ENCODE data around the gene CREBBP. TPM values are rescaled to one million over a fixed set of nuclear protein-coding genes. Genes with fewer than 3 reads are reported as not detected.

The CREBBP gene
- total RNA-seq, 1 experiment from 2014 or later, result 79.1 TPM

DNA sequence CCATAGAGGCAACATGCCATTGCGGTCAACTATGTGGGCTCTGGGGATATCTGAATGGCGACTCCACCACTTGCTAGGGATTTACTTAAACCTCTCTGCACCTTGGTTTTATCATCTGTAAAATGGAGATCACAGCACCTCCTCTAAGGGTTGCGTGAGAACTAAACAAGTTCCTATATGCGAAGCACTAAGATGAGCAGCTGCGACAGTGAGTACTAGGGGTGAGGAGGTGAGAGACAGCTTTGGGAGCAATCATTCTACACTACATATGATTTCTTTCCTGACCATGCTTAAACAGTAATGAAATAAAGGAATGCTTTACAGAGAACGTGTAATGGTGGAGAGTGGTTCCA lies 61.4 kb downstream of the CREBBP start:
- no peak overlapping the region for H3T11ph ChIP-seq (ENCODE audit: low read length)
- H3K9ac ChIP-seq (ENCODE audit: extremely low read depth, insufficient read length, low read length), result no peak overlapping the region
- Mint-ChIP-seq H3K36me3 (ENCODE audit: insufficient read depth in 1 of 3, low read depth in 3 of 3) (no peaks in the 10 kb centered on the region), H3K4me3 (no peak overlapping the region; a peak in 1 of 5 replicates), H3K4me1 (peaks cover 51 to 53% of the 10 kb centered on the region in 2 experiments), H3K27me3 (ENCODE audit: low read depth) (no peaks in the 10 kb centered on the region; the same call in 1 of the 2 replicates), H3K27ac (no peak overlapping the region; a peak in 1 of 7 replicates), H3K9me3 (no peaks in the 10 kb centered on the region)
- H3K4ac ChIP-seq (ENCODE audit: low read depth, low read length), result no peak overlapping the region
- no peak overlapping the region for H3K14ac ChIP-seq (ENCODE audit: insufficient read depth, low read length)
- no peaks in the 10 kb centered on the region for H3K27me3 ChIP-seq (ENCODE audit: insufficient read depth, low read length)
- H4K8ac ChIP-seq (replicated peaks; ENCODE audit: insufficient read length, low read depth, low read length), result no peak overlapping the region
- no peak overlapping the region for H4K91ac ChIP-seq (ENCODE audit: insufficient read length, low read depth, low read length)
- no peak overlapping the region for H2BK5ac ChIP-seq (ENCODE audit: insufficient read length, low read length)
- no peak overlapping the region for H2AFZ ChIP-seq (ENCODE audit: low read length)
- no peak overlapping the region for H2AK5ac ChIP-seq (ENCODE audit: insufficient read length, low read length)
- DNase-seq, result no peak
- no peaks in the 10 kb centered on the region; the same call in 1 of the 2 replicates for H3K4me1 ChIP-seq (ENCODE audit: insufficient read depth, low read length)
- peaks cover 20% of the 10 kb centered on the region for H3K79me1 ChIP-seq (ENCODE audit: insufficient read depth, low read depth, low read length, poor library complexity, severe bottlenecking)
- H3K56ac ChIP-seq (ENCODE audit: insufficient read length, low read depth, low read length), result no peak overlapping the region
- no peak overlapping the region for H3K23ac ChIP-seq (ENCODE audit: insufficient read length, low read depth, low read length)
- H2BK12ac ChIP-seq (ENCODE audit: insufficient read length, low read depth, low read length), result no peak overlapping the region
- WGBS (ENCODE audit: extremely low coverage, insufficient read length, low lambda C conversion rate), result no CpG with 5 or more reads among the region's 6 CpGs
- H3K23me2 ChIP-seq (ENCODE audit: insufficient read length, low read depth, low read length, poor library complexity, severe bottlenecking), result no peaks in the 10 kb centered on the region
- H3K27ac ChIP-seq (ENCODE audit: insufficient read length, low read depth, low read length), result no peak overlapping the region
- H3K9me3 ChIP-seq (ENCODE audit: control insufficient read depth, low read depth, low read length), result no peaks in the 10 kb centered on the region
- H2BK20ac ChIP-seq (ENCODE audit: low read depth, low read length, poor library complexity, severe bottlenecking), result no peak overlapping the region
- H3K18ac ChIP-seq (ENCODE audit: insufficient read length, low read depth, low read length), result no peak overlapping the region
- no peak overlapping the region for H2BK15ac ChIP-seq (ENCODE audit: low read depth, low read length)
- H3K79me2 ChIP-seq (ENCODE audit: insufficient read depth, low read length), result peaks cover 41% of the 10 kb centered on the region
- no peaks in the 10 kb centered on the region for H4K20me1 ChIP-seq (ENCODE audit: control insufficient read depth, insufficient read depth, insufficient read length)
- no peak overlapping the region for H3K4me2 ChIP-seq (ENCODE audit: insufficient read depth, insufficient read length, low read length)
- TF ChIP-seq, protein P1, sequence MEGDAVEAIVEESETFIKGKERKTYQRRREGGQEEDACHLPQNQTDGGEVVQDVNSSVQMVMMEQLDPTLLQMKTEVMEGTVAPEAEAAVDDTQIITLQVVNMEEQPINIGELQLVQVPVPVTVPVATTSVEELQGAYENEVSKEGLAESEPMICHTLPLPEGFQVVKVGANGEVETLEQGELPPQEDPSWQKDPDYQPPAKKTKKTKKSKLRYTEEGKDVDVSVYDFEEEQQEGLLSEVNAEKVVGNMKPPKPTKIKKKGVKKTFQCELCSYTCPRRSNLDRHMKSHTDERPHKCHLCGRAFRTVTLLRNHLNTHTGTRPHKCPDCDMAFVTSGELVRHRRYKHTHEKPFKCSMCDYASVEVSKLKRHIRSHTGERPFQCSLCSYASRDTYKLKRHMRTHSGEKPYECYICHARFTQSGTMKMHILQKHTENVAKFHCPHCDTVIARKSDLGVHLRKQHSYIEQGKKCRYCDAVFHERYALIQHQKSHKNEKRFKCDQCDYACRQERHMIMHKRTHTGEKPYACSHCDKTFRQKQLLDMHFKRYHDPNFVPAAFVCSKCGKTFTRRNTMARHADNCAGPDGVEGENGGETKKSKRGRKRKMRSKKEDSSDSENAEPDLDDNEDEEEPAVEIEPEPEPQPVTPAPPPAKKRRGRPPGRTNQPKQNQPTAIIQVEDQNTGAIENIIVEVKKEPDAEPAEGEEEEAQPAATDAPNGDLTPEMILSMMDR (conservative IDR thresholded peaks at IDR 0.05), result no peak
- no peak overlapping the region for H2BK120ac ChIP-seq (ENCODE audit: low read depth, low read length, poor library complexity, severe bottlenecking)
- no peak overlapping the region for H4K5ac ChIP-seq (ENCODE audit: insufficient read length, low read depth, low read length)

Data from H9 (cell line).